BLaER1 treated with 17β-estradiol and CSF1 and Interleukin-3, amounts not matched to agents 10 nM and 100 nM (cell line): ENCODE results near the gene FOXN1.

ENCODE experiments used
- H3K27ac ChIP-seq, 11 experiments: shearing (Covaris generic); formaldehyde crosslinking; 2 replicates each; pipeline ENCODE4 v1.8.1; 2022
- H3K27me3 ChIP-seq, 11 experiments: shearing (Covaris generic); formaldehyde crosslinking; 2 replicates each; pipeline ENCODE4 v1.8.1; 2022
- H3K36me3 ChIP-seq, 11 experiments: shearing (Covaris generic); formaldehyde crosslinking; 2 replicates each; pipeline ENCODE4 v1.8.1; 2022
- H3K4me1 ChIP-seq, 10 experiments: shearing (Covaris generic); formaldehyde crosslinking; 2 replicates each; pipeline ENCODE4 v1.8.1; 2022
- H3K4me2 ChIP-seq, 11 experiments: shearing (Covaris generic); formaldehyde crosslinking; 2 replicates each; pipeline ENCODE4 v1.8.1; 2022
- H3K4me3 ChIP-seq, 10 experiments: shearing (Covaris generic); formaldehyde crosslinking; 2 replicates each; pipeline ENCODE4 v1.8.1; 2022
- H3K9ac ChIP-seq, 11 experiments: shearing (Covaris generic); formaldehyde crosslinking; 2 replicates each; pipeline ENCODE4 v1.8.1; 2022
- H3K9me3 ChIP-seq, 11 experiments: shearing (Covaris generic); formaldehyde crosslinking; replicated peaks in 1 of 11; 2 replicates each; pipeline ENCODE4 v1.8.1; 2022
- H4K20me1 ChIP-seq, 11 experiments: shearing (Covaris generic); formaldehyde crosslinking; 2 replicates each; pipeline ENCODE4 v1.8.1; 2022
- Cebpa-rat ChIP-seq, 11 experiments: shearing (Covaris generic); IDR thresholded peaks; 2 replicates each; pipeline ENCODE4 v1.8.1; 2022

FOXN1 gene

DNA sequence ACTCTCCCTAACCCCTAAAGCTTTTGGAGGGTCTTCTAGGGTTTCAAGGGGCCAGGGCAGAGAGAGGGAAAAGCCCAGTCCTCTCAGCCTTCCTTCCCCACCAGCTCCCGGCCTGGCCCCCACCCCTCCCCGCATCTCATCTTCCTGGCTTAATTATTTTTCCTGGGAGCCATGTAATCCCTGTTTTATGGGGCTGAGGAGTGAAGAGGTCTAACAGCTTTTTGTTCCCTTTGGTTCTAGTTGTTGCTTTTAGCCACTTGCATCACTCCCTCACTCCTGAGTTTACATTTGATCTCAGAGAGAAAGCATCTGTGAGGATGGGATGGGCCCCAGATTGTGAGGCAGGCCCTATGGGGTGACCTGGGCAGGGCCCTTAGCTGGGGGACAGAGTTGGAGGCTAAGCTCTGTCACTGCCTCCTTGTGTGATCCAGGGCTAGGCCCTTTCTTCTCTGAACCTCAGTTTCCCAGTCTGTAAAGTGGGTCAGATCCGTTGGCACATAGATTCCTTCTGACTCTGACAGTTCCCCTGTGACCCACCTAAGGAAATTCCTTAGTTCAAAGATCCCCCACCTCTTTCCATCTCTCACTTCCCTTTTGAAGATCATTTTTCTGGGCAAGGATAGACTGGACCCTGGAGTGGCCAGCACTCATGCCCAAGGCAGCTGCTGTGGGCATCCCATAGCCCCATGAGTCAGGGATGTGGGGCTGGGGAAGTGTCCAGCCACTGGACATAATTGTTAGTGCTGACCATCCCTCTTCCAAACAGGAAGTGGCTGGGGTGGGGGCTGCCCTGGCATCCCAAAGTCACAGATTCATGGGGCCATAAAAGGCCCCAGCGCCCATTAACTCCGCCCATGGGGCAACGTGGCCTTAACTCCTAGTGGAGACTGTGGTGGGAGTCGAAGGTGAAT lies 26.2 kb downstream of the FOXN1 start:
- H3K36me3 ChIP-seq, result no peaks in the 10 kb centered on the region
- H3K9me3 ChIP-seq, result no peaks in the 10 kb centered on the region
- H3K27me3 ChIP-seq, result no peaks in the 10 kb centered on the region
- peaks cover 10 to 31% (median 21%) of the 10 kb centered on the region in 10 experiments; a peak in 19 of 20 replicates for H3K4me1 ChIP-seq
- no peak overlapping the region for H3K27ac ChIP-seq
- H3K4me2 ChIP-seq, result peak overlapping the region in 5 of 11 experiments; percentile 5 to 50 (median 36); a peak in 9 of 22 replicates
- no peak overlapping the region for H3K4me3 ChIP-seq
- no peak overlapping the region for H3K9ac ChIP-seq
- TF ChIP-seq Cebpa-rat (IDR thresholded peaks at IDR 0.05), result no peak
- H4K20me1 ChIP-seq, result no peaks in the 10 kb centered on the region; a peak in 1 of 22 replicates

GRCh38 chr17:28533091-28533807 lies 27.1 kb downstream of the FOXN1 start:
- peaks cover 10 to 27% (median 19%) of the 10 kb centered on the region in 10 experiments; a peak in 18 of 20 replicates for H3K4me1 ChIP-seq
- no peaks in the 10 kb centered on the region for H3K27me3 ChIP-seq
- no peaks in the 10 kb centered on the region; a peak in 1 of 22 replicates for H4K20me1 ChIP-seq
- H3K9ac ChIP-seq, result no peak overlapping the region
- H3K27ac ChIP-seq, result no peak overlapping the region
- H3K36me3 ChIP-seq, result no peaks in the 10 kb centered on the region
- no peaks in the 10 kb centered on the region for H3K9me3 ChIP-seq
- H3K4me2 ChIP-seq, result peak overlapping the region in 6 of 11 experiments; percentile 5 to 50 (median 32); a peak in 10 of 22 replicates
- H3K4me3 ChIP-seq, result no peak overlapping the region
- TF ChIP-seq Cebpa-rat (IDR thresholded peaks at IDR 0.05), result no peak

DNA sequence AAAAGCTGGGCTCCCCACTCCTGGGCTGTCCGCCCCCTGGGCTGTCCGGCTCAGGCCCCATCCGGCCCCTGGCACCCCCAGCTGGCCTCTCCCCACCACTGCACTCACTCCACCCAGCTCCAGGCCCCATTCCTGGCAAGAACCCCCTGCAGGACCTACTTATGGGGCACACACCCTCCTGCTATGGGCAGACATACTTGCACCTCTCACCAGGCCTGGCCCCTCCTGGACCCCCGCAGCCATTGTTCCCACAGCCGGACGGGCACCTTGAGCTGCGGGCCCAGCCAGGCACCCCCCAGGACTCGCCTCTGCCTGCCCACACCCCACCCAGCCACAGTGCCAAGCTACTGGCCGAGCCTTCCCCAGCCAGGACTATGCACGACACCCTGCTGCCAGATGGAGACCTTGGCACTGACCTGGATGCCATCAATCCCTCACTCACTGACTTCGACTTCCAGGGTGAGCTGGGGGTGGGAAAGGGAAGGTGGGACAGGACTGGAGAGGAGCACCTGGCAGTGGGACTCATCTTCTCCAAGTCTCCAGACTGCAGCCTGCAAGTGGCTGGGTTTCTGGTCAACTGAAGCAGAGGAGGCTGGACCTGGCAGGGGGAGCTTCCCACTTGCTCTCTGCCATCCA lies 28.7 kb downstream of the FOXN1 start:
- H3K27me3 ChIP-seq, result no peaks in the 10 kb centered on the region
- H3K4me3 ChIP-seq, result no peak overlapping the region
- no peak overlapping the region for H3K9ac ChIP-seq
- H3K9me3 ChIP-seq, result no peaks in the 10 kb centered on the region
- H3K27ac ChIP-seq, result no peak overlapping the region
- H3K4me1 ChIP-seq, result peaks cover 0 to 12% (median 8%) of the 10 kb centered on the region in 10 experiments; a peak in 10 of 20 replicates
- no peak overlapping the region for H3K4me2 ChIP-seq
- no peaks in the 10 kb centered on the region for H4K20me1 ChIP-seq
- no peaks in the 10 kb centered on the region for H3K36me3 ChIP-seq
- TF ChIP-seq Cebpa-rat (IDR thresholded peaks at IDR 0.05), result no peak

- no peak overlapping the region for H3K4me3 ChIP-seq
- H3K27me3 ChIP-seq, result no peaks in the 10 kb centered on the region
- H3K9me3 ChIP-seq, result no peaks in the 10 kb centered on the region
- H3K4me1 ChIP-seq, result peaks cover 0 to 13% (median 8%) of the 10 kb centered on the region in 10 experiments; a peak in 11 of 20 replicates
- H3K4me2 ChIP-seq, result no peak overlapping the region
- H3K27ac ChIP-seq, result no peak overlapping the region
- no peaks in the 10 kb centered on the region for H3K36me3 ChIP-seq
- no peak overlapping the region for H3K9ac ChIP-seq
- TF ChIP-seq Cebpa-rat (IDR thresholded peaks at IDR 0.05), result no peak
- H4K20me1 ChIP-seq, result no peaks in the 10 kb centered on the region
Measured at GRCh38 chr17:28536532-28537218, 30.5 kb downstream of the FOXN1 start.

- no peak overlapping the region for H3K4me2 ChIP-seq
- H3K4me1 ChIP-seq, result peaks cover 0 to 15% (median 8%) of the 10 kb centered on the region in 10 experiments; a peak in 11 of 20 replicates
- H3K27me3 ChIP-seq, result no peaks in the 10 kb centered on the region
- no peak overlapping the region for H3K27ac ChIP-seq
- H4K20me1 ChIP-seq, result no peaks in the 10 kb centered on the region
- TF ChIP-seq Cebpa-rat (IDR thresholded peaks at IDR 0.05), result no peak
- H3K9me3 ChIP-seq, result no peaks in the 10 kb centered on the region
- no peak overlapping the region for H3K9ac ChIP-seq
- H3K36me3 ChIP-seq, result no peaks in the 10 kb centered on the region
- no peak overlapping the region for H3K4me3 ChIP-seq
Measured at GRCh38 chr17:28537219-28537610, 31.1 kb downstream of the FOXN1 start.

GRCh38 chr17:28538296-28538895 lies 32.2 kb downstream of the FOXN1 start:
- no peaks in the 10 kb centered on the region for H4K20me1 ChIP-seq
- no peak overlapping the region for H3K9ac ChIP-seq
- no peak overlapping the region for H3K4me3 ChIP-seq
- peaks cover 3 to 11% (median 5%) of the 10 kb centered on the region in 10 experiments for H3K4me1 ChIP-seq
- H3K4me2 ChIP-seq, result no peak overlapping the region
- no peaks in the 10 kb centered on the region for H3K9me3 ChIP-seq
- TF ChIP-seq Cebpa-rat (IDR thresholded peaks at IDR 0.05), result no peak
- no peak overlapping the region for H3K27ac ChIP-seq
- no peaks in the 10 kb centered on the region for H3K36me3 ChIP-seq
- no peaks in the 10 kb centered on the region for H3K27me3 ChIP-seq

DNA sequence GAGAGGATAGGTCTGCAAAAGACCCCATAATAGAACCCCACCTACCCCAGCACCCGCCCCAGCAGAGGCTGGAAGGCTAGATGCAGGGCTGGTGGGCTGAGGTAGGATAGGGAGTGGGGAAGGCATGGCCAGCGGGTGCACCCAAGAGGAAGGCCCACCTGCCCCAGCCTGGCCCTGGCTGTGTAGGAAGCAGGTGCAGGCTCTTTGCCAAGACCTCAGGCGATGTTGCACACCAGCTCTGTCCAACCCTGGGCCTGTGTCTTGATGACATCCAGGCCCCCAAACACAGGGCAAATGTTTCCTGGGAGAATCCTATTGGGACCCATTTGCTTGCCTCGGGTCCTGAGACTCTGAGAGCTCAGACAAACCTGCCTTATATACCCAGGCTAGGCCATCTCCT lies 34.1 kb downstream of the FOXN1 start:
- no peaks in the 10 kb centered on the region for H3K9me3 ChIP-seq
- no peaks in the 10 kb centered on the region for H3K27me3 ChIP-seq
- H3K4me2 ChIP-seq, result no peak overlapping the region
- H3K27ac ChIP-seq, result no peak overlapping the region
- no peaks in the 10 kb centered on the region for H4K20me1 ChIP-seq
- H3K36me3 ChIP-seq, result 0 out of 22 replicates have a peak, but pooled peaks cover 0 to 1% (median 0%) of the 10 kb centered on the region in 11 experiments
- TF ChIP-seq Cebpa-rat (IDR thresholded peaks at IDR 0.05), result no peak
- H3K9ac ChIP-seq, result 0 out of 22 replicates have a peak overlapping the region, but pooled peaks of 1 of the 11 experiments have one; percentile 22
- no peak overlapping the region for H3K4me3 ChIP-seq
- H3K4me1 ChIP-seq, result peaks cover 12 to 24% (median 20%) of the 10 kb centered on the region in 10 experiments

DNA sequence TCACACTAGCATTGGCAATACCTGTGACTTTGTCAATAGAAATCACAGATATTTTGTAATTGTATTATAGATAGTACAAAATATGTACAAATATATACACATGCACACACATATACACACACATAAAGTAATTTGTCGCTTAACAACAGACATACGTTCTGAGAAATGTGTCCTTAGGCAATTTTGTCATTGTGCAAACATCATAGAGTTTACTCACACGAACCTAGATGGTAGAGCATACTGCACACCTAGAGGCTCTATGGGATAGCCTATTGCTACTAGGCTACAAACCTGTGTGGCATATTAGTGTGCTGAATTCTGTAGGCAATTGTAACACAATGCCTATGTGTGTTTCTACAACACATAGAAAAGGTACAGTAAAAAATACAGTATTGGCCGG lies 35.3 kb downstream of the FOXN1 start:
- no peak overlapping the region for H3K4me3 ChIP-seq
- no peak for TF ChIP-seq Cebpa-rat (IDR thresholded peaks at IDR 0.05)

More for the DNA sequence above, 35.3 kb downstream of the FOXN1 start:
- Histone ChIP-seq H3K4me2 (no peak overlapping the region), H3K9me3 (no peaks in the 10 kb centered on the region), H3K27ac (no peak overlapping the region), H3K27me3 (no peaks in the 10 kb centered on the region), H4K20me1 (no peaks in the 10 kb centered on the region), H3K36me3 (peaks cover 0 to 13% (median 6%) of the 10 kb centered on the region in 11 experiments; a peak in 14 of 22 replicates), H3K9ac (no peak overlapping the region), H3K4me1 (peaks cover 12 to 24% (median 20%) of the 10 kb centered on the region in 10 experiments)
